K562 (cell line): Measurements from ENCODE around the gene CADPS2. TPM values are rescaled to one million over a fixed set of nuclear protein-coding genes. Genes with fewer than 3 reads are reported as not detected.

Source experiments
- ATAC-seq: fragments of 200-7000 bp; cut with Tn5 transposase; 3 replicates; pipeline ENCODE4 v1.9.1; 2020; ENCODE audit warnings: moderate library complexity
- BruUV-seq: library from RNA; stranded (reverse); fragments of 400-500 nt; replicated peaks from 2 replicates; lab custom pipeline; 2021; lab: Mats Ljungman, UMichigan
- CTCF ChIA-PET: fragments of 300-600 bp; formaldehyde crosslinking; extraction: SDS; loops from one replicate; lab custom pipeline; 2021; ENCODE audit warnings: low intra/inter-chr PET ratio; lab: Yijun Ruan, JAX
- POLR2A ChIA-PET: fragments of 300-600, 350-650 bp; sonication (Branson Sonifier 250); formaldehyde crosslinking; extraction: SDS; loops from one replicate; lab custom pipeline; 2021; ENCODE audit warnings: antibody characterized with exemption, inconsistent platforms; lab: Yijun Ruan, JAX
- DNase-seq, 4 experiments: peaks; one replicate each; pipeline versions ENCODE4 v3.0.0 to v3.0.0-alpha.2; 2011 to 2018; ENCODE audit warnings: low spot score in 3 of 4, mixed read lengths in 3 of 4; ENCODE audit errors: extremely low read depth in 1 of 4
- FAIRE-seq: peaks from 2 replicates; lab custom pipeline; 2011; peaks lifted over from hg19 to GRCh38; lab: Jason Lieb, UNC
- H2AFZ ChIP-seq: 2 replicates; pipeline ENCODE4 v1.6.0; 2011; ENCODE audit warnings: low read depth, low read length, control low read depth, inconsistent platforms
- H3K27ac ChIP-seq: fragments of 200-600 bp; 3 replicates; pipeline ENCODE4 v1.8.0; 2011; ENCODE audit warnings: low read depth, mild to moderate bottlenecking, control low read depth, inconsistent platforms, low read length, moderate library complexity, mixed read lengths; ENCODE audit errors: extremely low read depth
- H3K27me3 ChIP-seq, 2 experiments: fragments of 300-600 bp in 1 of 2; 2 replicates in 1 of 2; 3 replicates in 1 of 2; pipeline versions ENCODE4 v1.6.0 to v1.8.0; 2011; ENCODE audit warnings: inconsistent platforms in 2 of 2, low read length in 2 of 2, mild to moderate bottlenecking in 1 of 2, mixed read lengths in 1 of 2, moderate library complexity in 1 of 2; ENCODE audit not compliant: control insufficient read depth in 2 of 2, insufficient read depth in 2 of 2
- H3K36me3 ChIP-seq: fragments of 300-600 bp; 3 replicates; pipeline ENCODE4 v1.8.0; 2011; ENCODE audit warnings: mild to moderate bottlenecking, low read length, inconsistent platforms; ENCODE audit not compliant: control insufficient read depth, insufficient read depth
- H3K4me1 ChIP-seq, 2 experiments: fragments of 200-600 bp in 1 of 2; replicated peaks in 1 of 2; 2 replicates in 1 of 2; 3 replicates in 1 of 2; pipeline versions ENCODE4 v1.5.1 to v1.8.0; 2011; ENCODE audit warnings: inconsistent platforms in 2 of 2, low read length in 2 of 2, mild to moderate bottlenecking in 1 of 2, mixed read lengths in 1 of 2, moderate library complexity in 1 of 2; ENCODE audit not compliant: control insufficient read depth in 2 of 2, insufficient read depth in 2 of 2
- H3K4me2 ChIP-seq: 2 replicates; pipeline ENCODE4 v1.6.1; 2011; ENCODE audit warnings: low read length, control low read depth, inconsistent platforms, mixed read lengths; ENCODE audit not compliant: insufficient read depth
- H3K4me3 ChIP-seq: fragments of 200-600 bp; sonication (generic), shearing (Covaris generic); 2 replicates; pipeline ENCODE4 v1.5.1; 2016; ENCODE audit warnings: control low read depth, inconsistent platforms
- H3K79me2 ChIP-seq: fragments of 200-600 bp; 3 replicates; pipeline ENCODE4 v1.8.0; 2011; ENCODE audit warnings: low read length, inconsistent platforms; ENCODE audit not compliant: control insufficient read depth, insufficient read depth
- H3K9ac ChIP-seq, 2 experiments: 2 replicates each; pipeline versions ENCODE4 v1.6.0 to v1.6.1; 2011; ENCODE audit warnings: low read depth in 2 of 2, low read length in 2 of 2, control low read depth in 1 of 2, inconsistent platforms in 1 of 2, mild to moderate bottlenecking in 1 of 2, mixed read lengths in 1 of 2; ENCODE audit not compliant: insufficient read depth in 1 of 2
- H3K9me1 ChIP-seq: one replicate; pipeline ENCODE4 v1.6.0; 2011; ENCODE audit warnings: inconsistent platforms, mild to moderate bottlenecking, low read length, moderate library complexity; ENCODE audit not compliant: control insufficient read depth, insufficient read depth
- H3K9me3 ChIP-seq: replicated peaks from 2 replicates; pipeline ENCODE4 v1.5.1; 2011; ENCODE audit warnings: low read depth, low read length, inconsistent platforms; ENCODE audit not compliant: control insufficient read depth, insufficient read depth
- H4K20me1 ChIP-seq: replicated peaks from 2 replicates; pipeline ENCODE4 v1.6.1; 2011; ENCODE audit warnings: low read length, inconsistent platforms, mixed read lengths; ENCODE audit not compliant: control insufficient read depth, insufficient read depth
- ARID1B ChIP-seq: fragments of 450-650 bp; IDR thresholded peaks from 2 replicates; pipeline ENCODE4 v1.6.1; 2016; ENCODE audit warnings: antibody characterized with exemption, mild to moderate bottlenecking, inconsistent platforms
- BRF1 ChIP-seq: IDR thresholded peaks from 3 replicates; pipeline ENCODE4 v1.6.1; 2011; ENCODE audit warnings: borderline replicate concordance, mild to moderate bottlenecking; ENCODE audit not compliant: insufficient read length; ENCODE audit errors: extremely low read depth
- CBX3 ChIP-seq, 2 experiments: IDR thresholded peaks; 1 replicate in 1 of 2; 2 replicates in 1 of 2; pipeline ENCODE4 v1.6.1; 2012; ENCODE audit warnings: inconsistent platforms in 2 of 2, low read length in 2 of 2, borderline replicate concordance in 1 of 2, control low read depth in 1 of 2
- HOXB6 ChIP-seq: fragments of 250-450 bp; sonication (Bioruptor Pico); IDR thresholded peaks from 2 replicates; pipeline ENCODE4 v1.5.1; 2022; ENCODE audit warnings: mild to moderate bottlenecking, borderline replicate concordance
- LCOR ChIP-seq: sonication (generic); formaldehyde crosslinking; IDR thresholded peaks from 2 replicates; pipeline ENCODE4 v1.8.0; 2022; ENCODE audit warnings: mild to moderate bottlenecking, missing genetic modification reagents
- MEF2A ChIP-seq: IDR thresholded peaks from 2 replicates; pipeline ENCODE4 v1.6.1; 2011; ENCODE audit warnings: low read depth, mild to moderate bottlenecking, low read length, moderate library complexity; ENCODE audit not compliant: control insufficient read depth
- TCF7 ChIP-seq: sonication (generic); IDR thresholded peaks from 2 replicates; pipeline ENCODE4 v1.6.1; 2016; ENCODE audit warnings: antibody characterized with exemption, borderline replicate concordance
- WGBS: fragments of 100-300 bp; shearing (Covaris generic); methylation state at CpG from one replicate; pipeline ENCODE4 v1.1.6; 2016; ENCODE audit warnings: low coverage, mixed read lengths; ENCODE audit not compliant: insufficient coverage; ENCODE audit errors: missing lambda C conversion rate; 5-methylcytosine and 5-hydroxymethylcytosine counted together
- in situ Hi-C: fragments of 300-500 bp; cut with MboI; formaldehyde crosslinking; loops from 4 replicates; pipeline ENCODE4 v1.15.0; 2018; ENCODE audit warnings: inconsistent platforms, mixed read lengths
- intact Hi-C: fragments of 100-400 bp; cut with micrococcal nuclease; formaldehyde crosslinking; loops from 2 replicates; pipeline ENCODE4 v1.14.2; 2022
- polyA plus RNA-seq, 8 experiments: library from polyadenylated mRNA; depleted of rRNA in 4 of 8; stranded (reverse) in 5 of 8; unstranded in 3 of 8; fragments of >200 nt; fragmentation: Nextera tagmentation in 2 of 8; fragmentation: Illumina TruSeq in 1 of 8; extraction: Ambion mirVana in 2 of 8; extraction: Trizol in 1 of 8; gene quantifications; 2 replicates each; pipeline versions ENCODE4 v1.2.1 to v1.2.3, GENCODE V29; 2011 to 2014; ENCODE audit warnings: inconsistent platforms in 1 of 8, missing spikeins in 1 of 8
- total RNA-seq, 7 experiments: library from RNA; depleted of rRNA in 6 of 7; stranded (reverse); fragments of >200 nt in 6 of 7; fragmentation: Illumina TruSeq in 2 of 7; extraction: Trizol in 2 of 7; gene quantifications; 2 replicates each; pipeline versions ENCODE4 v1.2.1 to v1.2.3, GENCODE V29; 2011 to 2021; ENCODE audit warnings: low replicate concordance in 1 of 7
- TF ChIP-seq, protein P1 (sequence below), 3 experiments: fragments of 200-800 bp in 1 of 3; fragments of 250-450 bp in 1 of 3; fragments of 450-650 bp in 1 of 3; sonication (Bioruptor Pico) in 1 of 3; sonication (Bioruptor generic) in 1 of 3; formaldehyde crosslinking in 1 of 3; IDR thresholded peaks; 2 replicates each; pipeline versions ENCODE4 v1.6.1 to v1.8.0; 2016 to 2022; ENCODE audit warnings: mild to moderate bottlenecking in 2 of 3, missing genetic modification characterization in 2 of 3, missing compliant biosample characterization in 1 of 3, moderate library complexity in 1 of 3
- TF ChIP-seq, protein P2 (sequence below), 2 experiments: fragments of 450-650 bp; IDR thresholded peaks; 2 replicates each; pipeline ENCODE4 v1.6.1; 2018; ENCODE audit warnings: mild to moderate bottlenecking in 2 of 2, low read depth in 1 of 2; ENCODE audit not compliant: partially characterized antibody in 2 of 2

Gene CADPS2
- total and polyA plus RNA-seq, 9 of the 15 experiments (the other 6 are each of a cell fraction or from before 2014, with no cell fraction given): 0.03 to 0.14 (median 0.04) TPM; not detected in 1

DNA sequence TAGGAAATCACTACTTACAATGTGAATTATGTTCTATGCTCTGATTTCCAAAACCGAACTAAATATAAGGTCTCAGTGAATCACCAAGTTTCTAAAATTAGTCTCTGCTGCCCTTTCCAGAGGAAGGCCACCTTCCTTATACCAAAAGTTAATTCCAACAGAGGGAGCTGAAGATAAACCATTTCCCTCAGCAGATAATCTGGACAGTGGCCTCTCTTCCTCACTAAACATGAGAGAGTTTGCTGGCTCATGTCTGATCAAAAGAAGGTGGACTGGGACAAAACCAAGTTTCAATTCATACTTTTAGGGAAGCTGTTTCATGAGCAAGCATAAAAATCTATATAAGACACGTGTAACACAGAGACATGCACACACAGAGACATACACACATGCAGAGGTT is 588.1 kb downstream of the CADPS2 start:
- Histone ChIP-seq H3K9ac (no peak overlapping the region), H3K4me1 (peaks cover 0 to 9% of the 10 kb centered on the region in 2 experiments; a peak in 1 of 5 replicates), H4K20me1 (no peaks in the 10 kb centered on the region), H3K27ac (no peak overlapping the region), H3K27me3 (peaks cover 21 to 28% of the 10 kb centered on the region in 2 experiments; a peak in 4 of 5 replicates), H3K36me3 (no peaks in the 10 kb centered on the region), H3K9me3 (no peaks in the 10 kb centered on the region), H3K4me3 (no peak overlapping the region), H2AFZ (no peak overlapping the region), H3K4me2 (no peak overlapping the region), H3K9me1 (no peaks in the 10 kb centered on the region)
- no peak for ATAC-seq
- no peak for DNase-seq
- no TSS peak for BruUV-seq
- ChIA-PET CTCF (no interaction called here), POLR2A (no interaction called here)
- no peak for FAIRE-seq
- 0% methylated on average over 2 of the region's 2 CpGs for WGBS
- intact Hi-C loops: loop anchor here (10.0 kb wide), 1 partner anchor 1593 kb away; no protein-coding TSS in a partner anchor
- TF ChIP-seq HOXB6 (CRISPR knock-in tag): no peak
- TF ChIP-seq, protein P1, sequence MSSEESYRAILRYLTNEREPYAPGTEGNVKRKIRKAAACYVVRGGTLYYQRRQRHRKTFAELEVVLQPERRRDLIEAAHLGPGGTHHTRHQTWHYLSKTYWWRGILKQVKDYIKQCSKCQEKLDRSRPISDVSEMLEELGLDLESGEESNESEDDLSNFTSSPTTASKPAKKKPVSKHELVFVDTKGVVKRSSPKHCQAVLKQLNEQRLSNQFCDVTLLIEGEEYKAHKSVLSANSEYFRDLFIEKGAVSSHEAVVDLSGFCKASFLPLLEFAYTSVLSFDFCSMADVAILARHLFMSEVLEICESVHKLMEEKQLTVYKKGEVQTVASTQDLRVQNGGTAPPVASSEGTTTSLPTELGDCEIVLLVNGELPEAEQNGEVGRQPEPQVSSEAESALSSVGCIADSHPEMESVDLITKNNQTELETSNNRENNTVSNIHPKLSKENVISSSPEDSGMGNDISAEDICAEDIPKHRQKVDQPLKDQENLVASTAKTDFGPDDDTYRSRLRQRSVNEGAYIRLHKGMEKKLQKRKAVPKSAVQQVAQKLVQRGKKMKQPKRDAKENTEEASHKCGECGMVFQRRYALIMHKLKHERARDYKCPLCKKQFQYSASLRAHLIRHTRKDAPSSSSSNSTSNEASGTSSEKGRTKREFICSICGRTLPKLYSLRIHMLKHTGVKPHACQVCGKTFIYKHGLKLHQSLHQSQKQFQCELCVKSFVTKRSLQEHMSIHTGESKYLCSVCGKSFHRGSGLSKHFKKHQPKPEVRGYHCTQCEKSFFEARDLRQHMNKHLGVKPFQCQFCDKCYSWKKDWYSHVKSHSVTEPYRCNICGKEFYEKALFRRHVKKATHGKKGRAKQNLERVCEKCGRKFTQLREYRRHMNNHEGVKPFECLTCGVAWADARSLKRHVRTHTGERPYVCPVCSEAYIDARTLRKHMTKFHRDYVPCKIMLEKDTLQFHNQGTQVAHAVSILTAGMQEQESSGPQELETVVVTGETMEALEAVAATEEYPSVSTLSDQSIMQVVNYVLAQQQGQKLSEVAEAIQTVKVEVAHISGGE (CRISPR knock-in tag; IDR thresholded peaks at IDR 0.05): no peak
- no peak for TF ChIP-seq BRF1
- TF ChIP-seq, protein P2, sequence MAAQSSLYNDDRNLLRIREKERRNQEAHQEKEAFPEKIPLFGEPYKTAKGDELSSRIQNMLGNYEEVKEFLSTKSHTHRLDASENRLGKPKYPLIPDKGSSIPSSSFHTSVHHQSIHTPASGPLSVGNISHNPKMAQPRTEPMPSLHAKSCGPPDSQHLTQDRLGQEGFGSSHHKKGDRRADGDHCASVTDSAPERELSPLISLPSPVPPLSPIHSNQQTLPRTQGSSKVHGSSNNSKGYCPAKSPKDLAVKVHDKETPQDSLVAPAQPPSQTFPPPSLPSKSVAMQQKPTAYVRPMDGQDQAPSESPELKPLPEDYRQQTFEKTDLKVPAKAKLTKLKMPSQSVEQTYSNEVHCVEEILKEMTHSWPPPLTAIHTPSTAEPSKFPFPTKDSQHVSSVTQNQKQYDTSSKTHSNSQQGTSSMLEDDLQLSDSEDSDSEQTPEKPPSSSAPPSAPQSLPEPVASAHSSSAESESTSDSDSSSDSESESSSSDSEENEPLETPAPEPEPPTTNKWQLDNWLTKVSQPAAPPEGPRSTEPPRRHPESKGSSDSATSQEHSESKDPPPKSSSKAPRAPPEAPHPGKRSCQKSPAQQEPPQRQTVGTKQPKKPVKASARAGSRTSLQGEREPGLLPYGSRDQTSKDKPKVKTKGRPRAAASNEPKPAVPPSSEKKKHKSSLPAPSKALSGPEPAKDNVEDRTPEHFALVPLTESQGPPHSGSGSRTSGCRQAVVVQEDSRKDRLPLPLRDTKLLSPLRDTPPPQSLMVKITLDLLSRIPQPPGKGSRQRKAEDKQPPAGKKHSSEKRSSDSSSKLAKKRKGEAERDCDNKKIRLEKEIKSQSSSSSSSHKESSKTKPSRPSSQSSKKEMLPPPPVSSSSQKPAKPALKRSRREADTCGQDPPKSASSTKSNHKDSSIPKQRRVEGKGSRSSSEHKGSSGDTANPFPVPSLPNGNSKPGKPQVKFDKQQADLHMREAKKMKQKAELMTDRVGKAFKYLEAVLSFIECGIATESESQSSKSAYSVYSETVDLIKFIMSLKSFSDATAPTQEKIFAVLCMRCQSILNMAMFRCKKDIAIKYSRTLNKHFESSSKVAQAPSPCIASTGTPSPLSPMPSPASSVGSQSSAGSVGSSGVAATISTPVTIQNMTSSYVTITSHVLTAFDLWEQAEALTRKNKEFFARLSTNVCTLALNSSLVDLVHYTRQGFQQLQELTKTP (IDR thresholded peaks at IDR 0.05; ENCODE audit: low read depth in 1 of 2, partially characterized antibody in 2 of 2): no peak
- TF ChIP-seq ARID1B: no peak
- TF ChIP-seq CBX3 (IDR thresholded peaks at IDR 0.05; ENCODE audit: borderline replicate concordance in 1 of 2, low read length in 2 of 2): no peak
- TF ChIP-seq LCOR (CRISPR knock-in tag): no peak
- no peak for TF ChIP-seq MEF2A
- no peak for TF ChIP-seq TCF7
- TF ChIP-seq, all 486 proteins: peak for 0
- in situ Hi-C loops: no loop called here
- H3K79me2 ChIP-seq: no peaks in the 10 kb centered on the region
